GM21723 (cell line): ENCODE measurements around the gene RFK.
"Not testable (repeated sequence)": the region's sequence is repeated elsewhere in the genome, so short reads cannot be mapped to it uniquely, and the experiment has no call there.

Experiments
- ATAC-seq: cut with Tn5 transposase; IDR thresholded peaks from one replicate; pipeline ENCODE4 v1.9.1; 2021; ENCODE audit warnings: mild to moderate bottlenecking, moderate library complexity; ENCODE audit not compliant: unreplicated experiment

Gene RFK

GRCh38 chr9:76372336-76372735 is 21.9 kb downstream of the RFK start:
- ATAC-seq = no peak

- ATAC-seq = no peak
These were observed 22.3 kb downstream of the RFK start for GRCh38 chr9:76371901-76372300.

- ATAC-seq = no peak
These were observed 23.7 kb downstream of the RFK start for GRCh38 chr9:76370396-76371023.

- ATAC-seq = peak; percentile 45
These were observed 24.6 kb downstream of the RFK start for GRCh38 chr9:76369583-76369982.

GRCh38 chr9:76366275-76366674 is 28.0 kb downstream of the RFK start:
- no peak for ATAC-seq

GRCh38 chr9:76365028-76365427 is 29.2 kb downstream of the RFK start:
- ATAC-seq = no peak

- no peak for ATAC-seq
These were observed 31.2 kb downstream of the RFK start for GRCh38 chr9:76363032-76363395.

GRCh38 chr9:76362332-76363031 is 31.7 kb downstream of the RFK start:
- not testable (repeated sequence) for ATAC-seq

- ATAC-seq = no peak
These were observed 34.5 kb downstream of the RFK start for GRCh38 chr9:76359766-76360165.

GRCh38 chr9:76359365-76359764 is 34.9 kb downstream of the RFK start:
- no peak for ATAC-seq

- no peak for ATAC-seq
These were observed 35.5 kb downstream of the RFK start for GRCh38 chr9:76358628-76359280.

GRCh38 chr9:76357555-76357954 is 36.7 kb downstream of the RFK start:
- ATAC-seq = no peak

- no peak for ATAC-seq
These were observed 38.3 kb downstream of the RFK start for GRCh38 chr9:76355886-76356285.

- no peak for ATAC-seq
These were observed 40.0 kb downstream of the RFK start for GRCh38 chr9:76354221-76354620.

GRCh38 chr9:76353280-76353679 is 40.9 kb downstream of the RFK start:
- ATAC-seq = no peak

GRCh38 chr9:76352026-76352620 is 42.1 kb downstream of the RFK start:
- ATAC-seq = no peak

- no peak for ATAC-seq
These were observed 43.2 kb downstream of the RFK start for GRCh38 chr9:76351006-76351405.

- no peak for ATAC-seq
These were observed 44.4 kb downstream of the RFK start for GRCh38 chr9:76349865-76350264.

GRCh38 chr9:76342858-76343257 is 51.4 kb downstream of the RFK start:
- ATAC-seq = no peak

GRCh38 chr9:76342201-76342600 is 52.0 kb downstream of the RFK start:
- ATAC-seq = no peak

- no peak for ATAC-seq
These were observed 52.6 kb downstream of the RFK start for GRCh38 chr9:76341616-76342015.

GRCh38 chr9:76338418-76338817 is 55.8 kb downstream of the RFK start:
- no peak for ATAC-seq
